ENCODE data around the gene PIGX.

DNA sequence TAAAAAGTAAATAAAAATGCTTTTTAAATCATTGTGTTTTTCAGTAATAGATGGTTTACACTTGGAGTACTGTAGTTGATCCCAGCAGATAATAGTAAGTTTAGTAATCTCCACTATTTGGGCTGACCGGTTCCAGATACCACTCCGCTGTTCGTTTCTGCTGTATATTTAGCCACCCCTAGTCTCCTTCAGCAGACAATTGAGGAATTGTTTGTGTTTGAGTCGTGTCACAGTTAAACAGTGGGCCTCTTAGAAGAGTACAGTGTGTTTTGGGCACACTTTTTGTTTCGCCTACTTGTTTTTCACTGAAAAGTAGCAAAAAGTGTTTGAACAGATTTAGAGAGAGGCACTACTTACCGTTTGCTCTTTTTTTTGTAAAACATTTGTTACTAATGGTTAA lies 60.7 kb downstream of the PIGX start:
- TF ChIP-seq, protein P1, sequence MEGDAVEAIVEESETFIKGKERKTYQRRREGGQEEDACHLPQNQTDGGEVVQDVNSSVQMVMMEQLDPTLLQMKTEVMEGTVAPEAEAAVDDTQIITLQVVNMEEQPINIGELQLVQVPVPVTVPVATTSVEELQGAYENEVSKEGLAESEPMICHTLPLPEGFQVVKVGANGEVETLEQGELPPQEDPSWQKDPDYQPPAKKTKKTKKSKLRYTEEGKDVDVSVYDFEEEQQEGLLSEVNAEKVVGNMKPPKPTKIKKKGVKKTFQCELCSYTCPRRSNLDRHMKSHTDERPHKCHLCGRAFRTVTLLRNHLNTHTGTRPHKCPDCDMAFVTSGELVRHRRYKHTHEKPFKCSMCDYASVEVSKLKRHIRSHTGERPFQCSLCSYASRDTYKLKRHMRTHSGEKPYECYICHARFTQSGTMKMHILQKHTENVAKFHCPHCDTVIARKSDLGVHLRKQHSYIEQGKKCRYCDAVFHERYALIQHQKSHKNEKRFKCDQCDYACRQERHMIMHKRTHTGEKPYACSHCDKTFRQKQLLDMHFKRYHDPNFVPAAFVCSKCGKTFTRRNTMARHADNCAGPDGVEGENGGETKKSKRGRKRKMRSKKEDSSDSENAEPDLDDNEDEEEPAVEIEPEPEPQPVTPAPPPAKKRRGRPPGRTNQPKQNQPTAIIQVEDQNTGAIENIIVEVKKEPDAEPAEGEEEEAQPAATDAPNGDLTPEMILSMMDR (IDR thresholded peaks at IDR 0.05), result no peak
- TF ChIP-seq POLR2A (IDR thresholded peaks at IDR 0.05), result no peak

All from right lobe of liver (tissue), 4 donors.